BLaER1 (cell line): ENCODE results near the gene SCN2B.

Source experiments
- H3K27ac ChIP-seq: shearing (Covaris generic); formaldehyde crosslinking; 2 replicates; pipeline ENCODE4 v1.8.1; 2022
- H3K27me3 ChIP-seq: shearing (Covaris generic); formaldehyde crosslinking; 2 replicates; pipeline ENCODE4 v1.8.1; 2022
- H3K36me3 ChIP-seq: shearing (Covaris generic); formaldehyde crosslinking; 2 replicates; pipeline ENCODE4 v1.8.1; 2022
- H3K4me1 ChIP-seq: shearing (Covaris generic); formaldehyde crosslinking; 2 replicates; pipeline ENCODE4 v1.8.1; 2022
- H3K4me2 ChIP-seq: shearing (Covaris generic); formaldehyde crosslinking; 2 replicates; pipeline ENCODE4 v1.8.1; 2022
- H3K4me3 ChIP-seq: shearing (Covaris generic); formaldehyde crosslinking; 2 replicates; pipeline ENCODE4 v1.8.1; 2022
- H3K9ac ChIP-seq: shearing (Covaris generic); formaldehyde crosslinking; 2 replicates; pipeline ENCODE4 v1.8.1; 2022
- H3K9me3 ChIP-seq: shearing (Covaris generic); formaldehyde crosslinking; 2 replicates; pipeline ENCODE4 v1.8.1; 2022
- H4K20me1 ChIP-seq: shearing (Covaris generic); formaldehyde crosslinking; 2 replicates; pipeline ENCODE4 v1.8.1; 2022
- Cebpa-rat ChIP-seq: shearing (Covaris generic); IDR thresholded peaks from 2 replicates; pipeline ENCODE4 v1.8.1; 2022

Gene SCN2B

GRCh38 chr11:118216621-118217481 is 40.4 kb upstream of the SCN2B start:
- H4K20me1 ChIP-seq: no peaks in the 10 kb centered on the region
- peaks cover 42% of the 10 kb centered on the region for H3K4me1 ChIP-seq
- no peak overlapping the region for H3K9ac ChIP-seq
- no peaks in the 10 kb centered on the region for H3K36me3 ChIP-seq
- H3K27me3 ChIP-seq: no peaks in the 10 kb centered on the region
- H3K27ac ChIP-seq: no peak overlapping the region
- no peak for TF ChIP-seq Cebpa-rat
- no peaks in the 10 kb centered on the region for H3K9me3 ChIP-seq
- H3K4me2 ChIP-seq: peak overlapping the region; percentile 37
- no peak overlapping the region for H3K4me3 ChIP-seq

- no peaks in the 10 kb centered on the region for H3K36me3 ChIP-seq
- H3K4me2 ChIP-seq: peak overlapping the region; percentile 71; the same call in 1 of the 2 replicates
- no peak for TF ChIP-seq Cebpa-rat
- no peaks in the 10 kb centered on the region for H3K27me3 ChIP-seq
- peaks cover 42% of the 10 kb centered on the region for H3K4me1 ChIP-seq
- H4K20me1 ChIP-seq: no peaks in the 10 kb centered on the region
- no peak overlapping the region for H3K27ac ChIP-seq
- no peaks in the 10 kb centered on the region for H3K9me3 ChIP-seq
- no peak overlapping the region for H3K4me3 ChIP-seq
- H3K9ac ChIP-seq: no peak overlapping the region
Measured at GRCh38 chr11:118215765-118216164, 39.3 kb upstream of the SCN2B start.

GRCh38 chr11:118215262-118215661 is 38.8 kb upstream of the SCN2B start:
- Histone ChIP-seq H3K36me3 (no peaks in the 10 kb centered on the region), H3K4me1 (peaks cover 42% of the 10 kb centered on the region), H3K27ac (no peak overlapping the region), H3K4me3 (no peak overlapping the region), H3K9me3 (no peaks in the 10 kb centered on the region), H3K4me2 (peak overlapping the region; percentile 71; the same call in 1 of the 2 replicates), H4K20me1 (no peaks in the 10 kb centered on the region), H3K27me3 (no peaks in the 10 kb centered on the region), H3K9ac (no peak overlapping the region)
- no peak for TF ChIP-seq Cebpa-rat

- H3K9ac ChIP-seq: no peak overlapping the region; the same call in 1 of the 2 replicates
- peaks cover 42% of the 10 kb centered on the region for H3K4me1 ChIP-seq
- H3K4me3 ChIP-seq: no peak overlapping the region
- no peaks in the 10 kb centered on the region for H3K36me3 ChIP-seq
- H3K27ac ChIP-seq: no peak overlapping the region
- H3K4me2 ChIP-seq: peak overlapping the region; percentile 71
- TF ChIP-seq Cebpa-rat: no peak
- H3K27me3 ChIP-seq: no peaks in the 10 kb centered on the region
- no peaks in the 10 kb centered on the region for H4K20me1 ChIP-seq
- no peaks in the 10 kb centered on the region for H3K9me3 ChIP-seq
Measured at GRCh38 chr11:118214210-118214914, 37.9 kb upstream of the SCN2B start.

GRCh38 chr11:118213781-118214180 is 37.3 kb upstream of the SCN2B start:
- no peaks in the 10 kb centered on the region for H3K36me3 ChIP-seq
- H3K27me3 ChIP-seq: no peaks in the 10 kb centered on the region
- no peaks in the 10 kb centered on the region for H3K9me3 ChIP-seq
- H4K20me1 ChIP-seq: no peaks in the 10 kb centered on the region
- peaks cover 42% of the 10 kb centered on the region for H3K4me1 ChIP-seq
- no peak overlapping the region for H3K9ac ChIP-seq
- H3K4me3 ChIP-seq: no peak overlapping the region
- H3K27ac ChIP-seq: no peak overlapping the region
- H3K4me2 ChIP-seq: peak overlapping the region; percentile 71
- no peak for TF ChIP-seq Cebpa-rat

- peak overlapping the region; percentile 71; the same call in 1 of the 2 replicates for H3K4me2 ChIP-seq
- H3K4me3 ChIP-seq: no peak overlapping the region
- no peaks in the 10 kb centered on the region for H3K27me3 ChIP-seq
- no peak overlapping the region for H3K27ac ChIP-seq
- no peaks in the 10 kb centered on the region for H3K9me3 ChIP-seq
- H3K9ac ChIP-seq: no peak overlapping the region
- peaks cover 42% of the 10 kb centered on the region for H3K4me1 ChIP-seq
- no peak for TF ChIP-seq Cebpa-rat
- H3K36me3 ChIP-seq: no peaks in the 10 kb centered on the region
- no peaks in the 10 kb centered on the region for H4K20me1 ChIP-seq
Measured at GRCh38 chr11:118213201-118213600, 36.8 kb upstream of the SCN2B start.

GRCh38 chr11:118212781-118213191 is 36.3 kb upstream of the SCN2B start:
- H3K27ac ChIP-seq: no peak overlapping the region
- H3K4me2 ChIP-seq: no peak overlapping the region; the same call in 1 of the 2 replicates
- no peaks in the 10 kb centered on the region for H3K36me3 ChIP-seq
- TF ChIP-seq Cebpa-rat: no peak
- no peak overlapping the region for H3K4me3 ChIP-seq
- H3K9ac ChIP-seq: no peak overlapping the region
- H4K20me1 ChIP-seq: no peaks in the 10 kb centered on the region
- no peaks in the 10 kb centered on the region for H3K27me3 ChIP-seq
- H3K4me1 ChIP-seq: peaks cover 42% of the 10 kb centered on the region
- no peaks in the 10 kb centered on the region for H3K9me3 ChIP-seq

GRCh38 chr11:118212131-118212725 is 35.8 kb upstream of the SCN2B start:
- no peaks in the 10 kb centered on the region for H3K9me3 ChIP-seq
- H3K36me3 ChIP-seq: no peaks in the 10 kb centered on the region
- H3K27ac ChIP-seq: no peak overlapping the region
- no peak for TF ChIP-seq Cebpa-rat
- no peaks in the 10 kb centered on the region for H4K20me1 ChIP-seq
- no peak overlapping the region for H3K9ac ChIP-seq
- no peaks in the 10 kb centered on the region for H3K27me3 ChIP-seq
- H3K4me2 ChIP-seq: no peak overlapping the region
- peaks cover 39% of the 10 kb centered on the region for H3K4me1 ChIP-seq
- H3K4me3 ChIP-seq: no peak overlapping the region

- no peak for TF ChIP-seq Cebpa-rat
- Histone ChIP-seq H3K27ac (no peak overlapping the region), H3K27me3 (no peaks in the 10 kb centered on the region), H3K4me1 (peaks cover 40% of the 10 kb centered on the region), H3K4me2 (no peak overlapping the region), H3K36me3 (no peaks in the 10 kb centered on the region), H4K20me1 (no peaks in the 10 kb centered on the region), H3K9me3 (no peaks in the 10 kb centered on the region), H3K9ac (no peak overlapping the region), H3K4me3 (no peak overlapping the region)
Measured at GRCh38 chr11:118211006-118211405, 34.6 kb upstream of the SCN2B start.

GRCh38 chr11:118210323-118210722 is 33.9 kb upstream of the SCN2B start:
- Histone ChIP-seq H3K9ac (no peak overlapping the region), H3K9me3 (no peaks in the 10 kb centered on the region), H3K4me1 (peaks cover 34% of the 10 kb centered on the region), H3K4me3 (no peak overlapping the region), H3K27ac (no peak overlapping the region), H3K27me3 (no peaks in the 10 kb centered on the region), H3K36me3 (no peaks in the 10 kb centered on the region), H3K4me2 (no peak overlapping the region), H4K20me1 (no peaks in the 10 kb centered on the region)
- TF ChIP-seq Cebpa-rat: no peak
